Lower leg skin (tissue), 4 donors: ENCODE data around the gene HK2. TPM values are rescaled to one million over a fixed set of nuclear protein-coding genes. Genes with fewer than 3 reads are reported as not detected.
"Not testable (repeated sequence)": the region's sequence is repeated elsewhere in the genome, so short reads cannot be mapped to it uniquely, and the experiment has no call there.

Experiments used
- DNase-seq, 2 donors: peaks; one replicate each; pipeline ENCODE4 v3.0.0-alpha.2; 2019; ENCODE audit warnings: low spot score in 2 of 2
- H3K4me3 ChIP-seq: fragments of 200-600 bp; sonication (generic); 2 replicates; pipeline ENCODE4 v1.5.1; 2017; ENCODE audit warnings: mild to moderate bottlenecking, low read depth; ENCODE audit not compliant: poor library complexity, severe bottlenecking
- CTCF ChIP-seq, 3 donors: fragments of 450-650 bp; IDR thresholded peaks; one replicate each; pipeline ENCODE4 v1.5.1; 2016; ENCODE audit warnings: antibody characterized with exemption in 3 of 3, mild to moderate bottlenecking in 3 of 3, moderate library complexity in 2 of 3
- POLR2A ChIP-seq, 2 donors: fragments of 450-650 bp; IDR thresholded peaks; one replicate each; pipeline ENCODE4 v1.6.1; 2016 to 2017; ENCODE audit warnings: antibody characterized with exemption in 2 of 2, mild to moderate bottlenecking in 1 of 2, moderate library complexity in 1 of 2
- WGBS, 2 donors: methylation state at CpG; one replicate each; pipeline ENCODE4 v1.1.5; 2018; 5-methylcytosine and 5-hydroxymethylcytosine counted together
- intact Hi-C: fragments of 100-400 bp; cut with DNase I; formaldehyde crosslinking; loops from one replicate; pipeline ENCODE4 v1.15.0; 2023; ENCODE audit warnings: low total_unique reads
- total RNA-seq, 4 donors: library from RNA; depleted of rRNA; stranded (reverse); fragments of >200 nt; gene quantifications; one replicate each; pipeline ENCODE4 v1.1.0, GENCODE V29; 2016

Gene HK2
- total RNA-seq, result 10 to 100 TPM; 22.4 to 27.3 (median 25.8) TPM

- no peak for TF ChIP-seq POLR2A (IDR thresholded peaks at IDR 0.05)
- no peak for TF ChIP-seq CTCF (IDR thresholded peaks at IDR 0.05)
- DNase-seq, result peak; percentile 74 to 95
- WGBS, 2 donors, result 7 to 11% methylated on average over 24 to 32 of the region's 67 CpGs
- intact Hi-C loops, result no loop called here
- peak within 1 kb of the TSS; percentile 55 for H3K4me3 ChIP-seq
These were observed at the start of gene HK2 for GRCh38 chr2:74833418-74834233. TSS of gene HK2 (plus strand) at chr2:74834127. CDS start at chr2:74834581, 454 bp downstream.

- no peak overlapping the region for H3K4me3 ChIP-seq
- TF ChIP-seq POLR2A (IDR thresholded peaks at IDR 0.05) (no peak), CTCF (IDR thresholded peaks at IDR 0.05) (no peak)
- DNase-seq, result no peak
- 67 to 76% methylated on average over 2 of the region's 2 CpGs for WGBS, 2 donors
- intact Hi-C loops, result no loop called here
These were observed 44.7 kb upstream of the HK2 start for GRCh38 chr2:74789271-74789670.

- 83 to 88% methylated on average over 5 of the region's 5 CpGs for WGBS, 2 donors
- intact Hi-C loops, result no loop called here
- DNase-seq, result no peak
- no peak for TF ChIP-seq POLR2A (IDR thresholded peaks at IDR 0.05)
- no peak for TF ChIP-seq CTCF (IDR thresholded peaks at IDR 0.05)
- no peak overlapping the region for H3K4me3 ChIP-seq
These were observed 41.6 kb upstream of the HK2 start for GRCh38 chr2:74792282-74792681.

- DNase-seq, intact Hi-C loops, H3K4me3 ChIP-seq: not testable (repeated sequence)
- 100% methylated on average over 2 of the region's 2 CpGs; no CpG with 5 or more reads in 1 of the 2 donors for WGBS, 2 donors
These were observed 39.0 kb upstream of the HK2 start for GRCh38 chr2:74794878-74795277.

- TF ChIP-seq CTCF (IDR thresholded peaks at IDR 0.05) (no peak), POLR2A (IDR thresholded peaks at IDR 0.05) (no peak)
- H3K4me3 ChIP-seq, result no peak overlapping the region
- DNase-seq, result no peak
- 89 to 91% methylated on average over 5 of the region's 5 CpGs for WGBS, 2 donors
- intact Hi-C loops, result no loop called here
These were observed 27.5 kb upstream of the HK2 start for GRCh38 chr2:74806355-74806839.

- no peak overlapping the region for H3K4me3 ChIP-seq
- intact Hi-C loops, result no loop called here
- TF ChIP-seq POLR2A (IDR thresholded peaks at IDR 0.05) (no peak), CTCF (IDR thresholded peaks at IDR 0.05) (no peak)
- WGBS, 2 donors, result 90 to 91% methylated on average over 6 of the region's 6 CpGs
- DNase-seq, result no peak
These were observed 27.0 kb upstream of the HK2 start for GRCh38 chr2:74806920-74807319.
